SH-SY5Y (cell line): ENCODE data around the gene PKD2L2.

Experiments
- GATA2 ChIP-seq: IDR thresholded peaks from 2 replicates; pipeline ENCODE4 v1.6.1; 2011; ENCODE audit warnings: mild to moderate bottlenecking, low read depth, low read length
- GATA3 ChIP-seq: IDR thresholded peaks from 2 replicates; pipeline ENCODE4 v1.6.1; 2011; ENCODE audit warnings: low read depth, mild to moderate bottlenecking, low read length, moderate library complexity

GRCh38 chr5:137842296-137842695 lies 47.0 kb upstream of the PKD2L2 start:
- TF ChIP-seq GATA2 (no peak), GATA3 (no peak)
